Suprapubic skin (tissue), 3 donors: ENCODE results near the gene SPC25.

Experiments
- EP300 ChIP-seq: sonication (generic); formaldehyde crosslinking; IDR thresholded peaks from one replicate; pipeline ENCODE4 v1.6.1; 2017; ENCODE audit warnings: antibody characterized with exemption
- POLR2A ChIP-seq, 2 donors: fragments of 450-650 bp; IDR thresholded peaks; one replicate each; pipeline ENCODE4 v1.6.1; 2017; ENCODE audit warnings: antibody characterized with exemption in 2 of 2, mild to moderate bottlenecking in 2 of 2, moderate library complexity in 2 of 2
- TF ChIP-seq, protein P1 (sequence below), 2 donors: fragments of 200-600 bp in 1 of 2; fragments of 450-650 bp in 1 of 2; sonication (generic) in 1 of 2; IDR thresholded peaks; one replicate each; pipeline ENCODE4 v1.5.1; 2016 to 2019; ENCODE audit warnings: antibody characterized with exemption in 2 of 2, mild to moderate bottlenecking in 1 of 2, moderate library complexity in 1 of 2

DNA sequence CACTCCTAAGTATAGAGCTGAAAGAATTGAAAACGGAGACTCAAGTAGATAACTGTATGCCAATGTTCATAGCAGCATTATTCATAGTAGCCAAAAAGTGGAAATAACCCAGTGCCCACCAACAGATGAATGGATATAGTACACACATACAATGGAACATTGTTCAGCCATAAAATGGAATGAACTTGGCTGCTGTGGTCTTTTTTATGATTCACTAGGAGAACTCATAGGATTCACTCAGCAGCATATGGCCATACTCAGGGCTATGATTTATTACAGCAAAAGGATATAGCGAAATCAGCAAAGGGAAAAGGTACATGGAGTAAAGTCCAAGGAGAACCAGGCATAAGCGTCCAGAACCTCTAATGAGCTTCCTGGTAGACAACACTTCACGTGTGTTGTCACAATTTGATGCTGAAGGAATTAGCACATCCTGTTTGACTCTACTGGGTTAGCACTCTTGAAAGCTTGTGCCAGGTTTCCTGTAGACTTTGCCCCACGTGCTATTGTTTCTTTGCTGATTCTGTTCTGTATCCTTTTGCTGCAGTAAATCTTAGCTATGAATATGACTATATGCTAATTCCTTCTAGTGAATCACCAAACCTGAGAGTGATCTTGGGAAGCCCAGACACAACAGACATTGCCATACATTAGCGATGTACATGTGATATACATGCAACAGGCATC lies 15.7 kb downstream of the SPC25 start:
- TF ChIP-seq, protein P1, sequence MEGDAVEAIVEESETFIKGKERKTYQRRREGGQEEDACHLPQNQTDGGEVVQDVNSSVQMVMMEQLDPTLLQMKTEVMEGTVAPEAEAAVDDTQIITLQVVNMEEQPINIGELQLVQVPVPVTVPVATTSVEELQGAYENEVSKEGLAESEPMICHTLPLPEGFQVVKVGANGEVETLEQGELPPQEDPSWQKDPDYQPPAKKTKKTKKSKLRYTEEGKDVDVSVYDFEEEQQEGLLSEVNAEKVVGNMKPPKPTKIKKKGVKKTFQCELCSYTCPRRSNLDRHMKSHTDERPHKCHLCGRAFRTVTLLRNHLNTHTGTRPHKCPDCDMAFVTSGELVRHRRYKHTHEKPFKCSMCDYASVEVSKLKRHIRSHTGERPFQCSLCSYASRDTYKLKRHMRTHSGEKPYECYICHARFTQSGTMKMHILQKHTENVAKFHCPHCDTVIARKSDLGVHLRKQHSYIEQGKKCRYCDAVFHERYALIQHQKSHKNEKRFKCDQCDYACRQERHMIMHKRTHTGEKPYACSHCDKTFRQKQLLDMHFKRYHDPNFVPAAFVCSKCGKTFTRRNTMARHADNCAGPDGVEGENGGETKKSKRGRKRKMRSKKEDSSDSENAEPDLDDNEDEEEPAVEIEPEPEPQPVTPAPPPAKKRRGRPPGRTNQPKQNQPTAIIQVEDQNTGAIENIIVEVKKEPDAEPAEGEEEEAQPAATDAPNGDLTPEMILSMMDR (IDR thresholded peaks at IDR 0.05) = no peak
- TF ChIP-seq EP300 (no peak), POLR2A (IDR thresholded peaks at IDR 0.05) (no peak)
